SK-N-SH (cell line): ENCODE results near the gene RBM20. TPM values are rescaled to one million over a fixed set of nuclear protein-coding genes. Genes with fewer than 3 reads are reported as not detected.

Source experiments
- CTCF ChIA-PET: fragments of 300-600, 350-600 bp; formaldehyde crosslinking; extraction: SDS; loops from one replicate; lab custom pipeline; 2021; lab: Yijun Ruan, JAX
- POLR2A ChIA-PET: fragments of 350-600 bp; sonication (Branson Sonifier 250); formaldehyde crosslinking; extraction: SDS; loops from one replicate; lab custom pipeline; 2020; ENCODE audit warnings: antibody characterized with exemption, inconsistent platforms; lab: Yijun Ruan, JAX
- DNase-seq: peaks from one replicate; pipeline ENCODE4 v3.0.0; 2012
- H2AFZ ChIP-seq: fragments of 200-600 bp; sonication (generic); 2 replicates; pipeline ENCODE4 v1.8.1; 2016; ENCODE audit warnings: antibody characterized with exemption, mild to moderate bottlenecking, low read depth
- H3F3A ChIP-seq: fragments of 200-600 bp; sonication (generic); replicated peaks from 2 replicates; pipeline ENCODE3; 2016; ENCODE audit warnings: antibody characterized with exemption, mild to moderate bottlenecking; ENCODE audit not compliant: insufficient read depth
- H3K27ac ChIP-seq, 2 experiments: fragments of 200-500 bp in 1 of 2; fragments of 200-600 bp in 1 of 2; sonication (Bioruptor generic) in 1 of 2; sonication (generic), shearing (Covaris generic) in 1 of 2; 2 replicates each; pipeline versions ENCODE4 v1.5.1 to v1.6.1; 2014 to 2016; ENCODE audit warnings: low read depth in 2 of 2, inconsistent platforms in 1 of 2, low read length in 1 of 2, mild to moderate bottlenecking in 1 of 2, mixed read lengths in 1 of 2
- H3K27me3 ChIP-seq: fragments of 200-600 bp; sonication (generic), shearing (Covaris generic); 2 replicates; pipeline ENCODE4 v1.6.1; 2016; ENCODE audit warnings: mixed run types; ENCODE audit not compliant: insufficient read depth
- H3K36me3 ChIP-seq, 2 experiments: fragments of 200-500 bp in 1 of 2; fragments of 200-600 bp in 1 of 2; sonication (Bioruptor generic) in 1 of 2; sonication (generic) in 1 of 2; replicated peaks in 1 of 2; 2 replicates each; pipeline versions ENCODE3 to v1.5.1; 2014 to 2016; ENCODE audit warnings: low read length in 1 of 2, mild to moderate bottlenecking in 1 of 2; ENCODE audit not compliant: insufficient read depth in 2 of 2, control insufficient read depth in 1 of 2
- H3K4me1 ChIP-seq, 2 experiments: fragments of 200-500 bp in 1 of 2; fragments of 200-600 bp in 1 of 2; sonication (Bioruptor generic) in 1 of 2; sonication (generic), shearing (Covaris generic) in 1 of 2; 2 replicates each; pipeline versions ENCODE4 v1.5.1 to v1.6.1; 2014 to 2016; ENCODE audit warnings: low read depth in 1 of 2, low read length in 1 of 2, mixed run types in 1 of 2; ENCODE audit not compliant: insufficient read depth in 2 of 2, control insufficient read depth in 1 of 2
- H3K4me2 ChIP-seq: fragments of 200-600 bp; sonication (generic), shearing (Covaris generic); 2 replicates; pipeline ENCODE4 v1.6.1; 2017; ENCODE audit warnings: mixed run types
- H3K4me3 ChIP-seq, 2 experiments: fragments of 200-500 bp in 1 of 2; fragments of 200-600 bp in 1 of 2; sonication (Bioruptor generic) in 1 of 2; sonication (generic), shearing (Covaris generic) in 1 of 2; 2 replicates each; pipeline versions ENCODE4 v1.5.1 to v1.8.1; 2014 to 2016; ENCODE audit warnings: low read depth in 2 of 2, inconsistent platforms in 1 of 2, low read length in 1 of 2, mild to moderate bottlenecking in 1 of 2, mixed read lengths in 1 of 2, moderate library complexity in 1 of 2
- H3K79me2 ChIP-seq: fragments of 200-600 bp; sonication (generic); 2 replicates; pipeline ENCODE4 v1.8.1; 2017; ENCODE audit warnings: mild to moderate bottlenecking; ENCODE audit not compliant: insufficient read depth
- H3K9ac ChIP-seq: fragments of 200-600 bp; sonication (generic); 2 replicates; pipeline ENCODE4 v1.6.1; 2017; ENCODE audit warnings: mixed run types
- H3K9me2 ChIP-seq: fragments of 200-600 bp; sonication (generic); 2 replicates; pipeline ENCODE4 v1.6.1; 2017; ENCODE audit warnings: mixed run types
- H3K9me3 ChIP-seq: fragments of 200-600 bp; sonication (generic); 2 replicates; pipeline ENCODE4 v1.6.1; 2017; ENCODE audit warnings: mixed run types, mild to moderate bottlenecking, moderate library complexity
- H4K20me1 ChIP-seq: fragments of 200-600 bp; sonication (generic); 2 replicates; pipeline ENCODE4 v1.6.1; 2017; ENCODE audit warnings: mild to moderate bottlenecking, mixed run types; ENCODE audit not compliant: insufficient read depth
- CTCF ChIP-seq: fragments of 200-600 bp; sonication (generic); IDR thresholded peaks from 2 replicates; pipeline ENCODE4 v1.6.1; 2017; ENCODE audit warnings: antibody characterized with exemption, mild to moderate bottlenecking, moderate library complexity
- ELF1 ChIP-seq: IDR thresholded peaks from 2 replicates; pipeline ENCODE4 v1.4.0; 2012
- EP300 ChIP-seq, 2 experiments: IDR thresholded peaks; 2 replicates each; pipeline versions ENCODE4 v1.4.0 to v1.6.1; 2012; ENCODE audit warnings: borderline replicate concordance in 1 of 2, low read depth in 1 of 2, low read length in 1 of 2
- FOSL2 ChIP-seq: IDR thresholded peaks from 2 replicates; pipeline ENCODE4 v1.4.0; 2012; ENCODE audit warnings: low read depth, mild to moderate bottlenecking, moderate library complexity, borderline replicate concordance
- FOXJ3 ChIP-seq: sonication (generic); formaldehyde crosslinking; IDR thresholded peaks from 2 replicates; pipeline ENCODE4 v1.5.1; 2020; ENCODE audit warnings: mild to moderate bottlenecking, missing genetic modification reagents
- JUND ChIP-seq: IDR thresholded peaks from 2 replicates; pipeline ENCODE4 v1.4.0; 2012
- NFIC ChIP-seq: IDR thresholded peaks from 2 replicates; pipeline ENCODE4 v1.4.0; 2012; ENCODE audit warnings: borderline replicate concordance
- PBX3 ChIP-seq: IDR thresholded peaks from 2 replicates; pipeline ENCODE4; 2012
- POLR2AphosphoS5 ChIP-seq: IDR thresholded peaks from 2 replicates; pipeline ENCODE4 v1.6.1; 2012; ENCODE audit warnings: low read depth, low read length
- RAD21 ChIP-seq: IDR thresholded peaks from 2 replicates; pipeline ENCODE4 v1.6.1; 2012; ENCODE audit warnings: mild to moderate bottlenecking, low read length
- RCOR1 ChIP-seq: fragments of 150-350 bp; IDR thresholded peaks from 2 replicates; pipeline ENCODE4 v1.6.1; 2017; ENCODE audit warnings: antibody characterized with exemption, low read length
- RFX5 ChIP-seq: IDR thresholded peaks from 2 replicates; pipeline ENCODE4 v1.6.1; 2012; ENCODE audit warnings: mild to moderate bottlenecking, improper control_type of control experiment, low read length
- RXRA ChIP-seq: IDR thresholded peaks from 2 replicates; pipeline ENCODE4 v1.4.0; 2012; ENCODE audit warnings: low read depth, mild to moderate bottlenecking, borderline replicate concordance
- SIN3A ChIP-seq: IDR thresholded peaks from 2 replicates; pipeline ENCODE4 v1.6.1; 2012; ENCODE audit warnings: low read depth, mild to moderate bottlenecking, low read length, moderate library complexity, borderline replicate concordance
- TAF1 ChIP-seq: IDR thresholded peaks from 2 replicates; pipeline ENCODE4 v1.6.1; 2012; ENCODE audit warnings: low read depth, mild to moderate bottlenecking, low read length, moderate library complexity, borderline replicate concordance
- TEAD4 ChIP-seq: IDR thresholded peaks from 2 replicates; pipeline ENCODE4 v1.4.0; 2012; ENCODE audit warnings: mild to moderate bottlenecking, borderline replicate concordance; ENCODE audit not compliant: insufficient read depth
- YY1 ChIP-seq: IDR thresholded peaks from 2 replicates; pipeline ENCODE4 v1.4.0; 2012; ENCODE audit warnings: low read depth, mild to moderate bottlenecking
- ZBTB33 ChIP-seq: IDR thresholded peaks from 2 replicates; pipeline ENCODE4 v1.4.0; 2012; ENCODE audit warnings: low read depth, borderline replicate concordance
- WGBS: methylation state at CpG from one replicate; pipeline ENCODE4 v1.1.6; 2017; ENCODE audit warnings: low lambda C conversion rate; 5-methylcytosine and 5-hydroxymethylcytosine counted together
- polyA plus RNA-seq, 3 experiments: library from polyadenylated mRNA; depleted of rRNA; stranded (reverse); fragments of >200 nt; gene quantifications; 2 replicates each; pipeline ENCODE4 v1.2.3, GENCODE V29; 2012

RBM20 gene
- polyA plus RNA-seq, 1 of the 3 experiments (the other 2 are of a cell fraction) = 0.64 TPM

GRCh38 chr10:110737886-110738634 is 93.9 kb downstream of the RBM20 start (continued):
- no peak for TF ChIP-seq FOSL2
- no peak for TF ChIP-seq SIN3A
- TF ChIP-seq, all 33 proteins: peak for 0

GRCh38 chr10:110739811-110740271 is 95.7 kb downstream of the RBM20 start:
- H3F3A ChIP-seq = no peaks in the 10 kb centered on the region
- H3K9me2 ChIP-seq = no peaks in the 10 kb centered on the region
- TF ChIP-seq FOXJ3 = no peak
- no peak for TF ChIP-seq SIN3A
- TF ChIP-seq JUND = no peak
- no peak for TF ChIP-seq POLR2AphosphoS5
- TF ChIP-seq YY1 = no peak
- no peak for TF ChIP-seq TEAD4
- no peak for TF ChIP-seq EP300 (IDR thresholded peaks at IDR 0.05; ENCODE audit: borderline replicate concordance in 1 of 2, low read depth in 1 of 2, low read length in 1 of 2)
- no peak for TF ChIP-seq NFIC
- TF ChIP-seq CTCF = no peak
- no peak for TF ChIP-seq ZBTB33
- TF ChIP-seq RFX5 = no peak
- no peak for TF ChIP-seq ELF1
- no peak for TF ChIP-seq RAD21
- TF ChIP-seq RXRA = no peak
- no peak for TF ChIP-seq RCOR1
- TF ChIP-seq PBX3 = no peak
- TF ChIP-seq FOSL2 = no peak
- no peak for TF ChIP-seq TAF1
- no peaks in the 10 kb centered on the region for H3K79me2 ChIP-seq
- CTCF ChIA-PET = interaction anchor here (1.1 to 2.2 kb wide), 4 partner anchors 9 to 133 kb away, joined by 3 to 10 read pairs (median 4); no protein-coding TSS in a partner anchor
- no peak overlapping the region for H3K27ac ChIP-seq
- H4K20me1 ChIP-seq = no peaks in the 10 kb centered on the region
- H3K27me3 ChIP-seq = no peaks in the 10 kb centered on the region
- peaks cover 0 to 15% of the 10 kb centered on the region in 2 experiments; a peak in 1 of 4 replicates for H3K4me1 ChIP-seq
- no peaks in the 10 kb centered on the region for H3K9me3 ChIP-seq
- no peak overlapping the region for H3K9ac ChIP-seq
- WGBS = 60% methylated on average over 6 of the region's 7 CpGs
- no peak overlapping the region for H2AFZ ChIP-seq
- no peak overlapping the region for H3K4me3 ChIP-seq
- DNase-seq = no peak
- H3K4me2 ChIP-seq = no peak overlapping the region
- H3K36me3 ChIP-seq = no peaks in the 10 kb centered on the region
- POLR2A ChIA-PET = no interaction called here
